Neural cell (in vitro differentiated cells): Measurements from ENCODE around the gene ULBP1. TPM values are rescaled to one million over a fixed set of nuclear protein-coding genes. Genes with fewer than 3 reads are reported as not detected.

ENCODE experiments used
- H2AFZ ChIP-seq: fragments of 200-600, 300-800 bp; sonication (generic), shearing (Covaris generic); 2 replicates; pipeline ENCODE4 v1.6.0; 2014; ENCODE audit warnings: low read depth, mild to moderate bottlenecking, antibody characterized with exemption, low read length, moderate library complexity
- H3F3A ChIP-seq: fragments of 200-600 bp; shearing (Covaris generic); 2 replicates; pipeline ENCODE4 v1.6.1; 2016; ENCODE audit warnings: mild to moderate bottlenecking, moderate library complexity, mixed read lengths, antibody characterized with exemption, low read length; ENCODE audit not compliant: insufficient read depth, poor library complexity, severe bottlenecking
- H3K27ac ChIP-seq: fragments of 200-600, 300-800 bp; sonication (generic), shearing (Covaris generic); 2 replicates; pipeline ENCODE4 v1.5.1; 2014; ENCODE audit warnings: mild to moderate bottlenecking, low read length, moderate library complexity
- H3K27me3 ChIP-seq: fragments of 300-800, 200-600 bp; sonication (generic), shearing (Covaris generic); 2 replicates; pipeline ENCODE4 v1.6.0; 2014; ENCODE audit warnings: mild to moderate bottlenecking, low read depth, low read length, moderate library complexity; ENCODE audit not compliant: insufficient read depth
- H3K36me3 ChIP-seq: fragments of 300-800, 200-600 bp; sonication (generic), shearing (Covaris generic); 2 replicates; pipeline ENCODE4 v1.5.1; 2014; ENCODE audit warnings: mild to moderate bottlenecking, antibody characterized with exemption, low read length, moderate library complexity; ENCODE audit not compliant: insufficient read depth
- H3K4me2 ChIP-seq: fragments of 300-800, 200-600 bp; sonication (generic), shearing (Covaris generic); 2 replicates; pipeline ENCODE4 v1.6.0; 2014; ENCODE audit warnings: mild to moderate bottlenecking, low read length
- H3K4me3 ChIP-seq: fragments of 300-800, 200-600 bp; sonication (generic), shearing (Covaris generic); 2 replicates; pipeline ENCODE4 v1.5.1; 2014; ENCODE audit warnings: mild to moderate bottlenecking, low read length, moderate library complexity
- H3K79me2 ChIP-seq: fragments of 200-600 bp; shearing (Covaris generic); replicated peaks from 2 replicates; pipeline ENCODE4 v1.6.0; 2014; ENCODE audit warnings: mild to moderate bottlenecking, low read length, moderate library complexity; ENCODE audit not compliant: insufficient read depth
- H3K9ac ChIP-seq: fragments of 300-800, 200-600 bp; sonication (generic), shearing (Covaris generic); 2 replicates; pipeline ENCODE4 v1.6.1; 2016; ENCODE audit warnings: mild to moderate bottlenecking, low read length, mixed read lengths
- H3K9me2 ChIP-seq: fragments of 200-600 bp; shearing (Covaris generic); 2 replicates; pipeline ENCODE4 v1.6.1; 2016; ENCODE audit warnings: mild to moderate bottlenecking, low read length, mixed read lengths; ENCODE audit not compliant: insufficient read depth
- H3K9me3 ChIP-seq: fragments of 200-600, 300-800 bp; sonication (generic), shearing (Covaris generic); 2 replicates; pipeline ENCODE4 v1.6.1; 2016; ENCODE audit warnings: mild to moderate bottlenecking, mixed run types, low read length, moderate library complexity, mixed read lengths
- H4K20me1 ChIP-seq: fragments of 200-600 bp; shearing (Covaris generic); 2 replicates; pipeline ENCODE4 v1.6.1; 2016; ENCODE audit warnings: mild to moderate bottlenecking, mixed run types; ENCODE audit not compliant: insufficient read depth
- EP300 ChIP-seq: fragments of 450-650 bp; conservative IDR thresholded peaks from 2 replicates; pipeline ENCODE4 v1.6.1; 2014; ENCODE audit warnings: antibody characterized with exemption, mild to moderate bottlenecking, moderate library complexity; ENCODE audit not compliant: poor library complexity, severe bottlenecking
- EZH2 ChIP-seq: fragments of 200-600, 300-800 bp; shearing (Covaris generic), sonication (generic); IDR thresholded peaks from 2 replicates; pipeline ENCODE4 v1.6.1; 2014; ENCODE audit warnings: antibody characterized with exemption, low read length, borderline replicate concordance, mild to moderate bottlenecking; ENCODE audit not compliant: insufficient read depth, poor library complexity, severe bottlenecking
- MXI1 ChIP-seq: fragments of 450-650 bp; conservative IDR thresholded peaks from 2 replicates; pipeline ENCODE4 v1.6.1; 2014; ENCODE audit warnings: antibody characterized with exemption, mild to moderate bottlenecking; ENCODE audit not compliant: poor library complexity, severe bottlenecking
- POLR2AphosphoS5 ChIP-seq: IDR thresholded peaks from 2 replicates; pipeline ENCODE4 v1.6.1; 2012
- RAD21 ChIP-seq: fragments of 450-650 bp; conservative IDR thresholded peaks from 2 replicates; pipeline ENCODE4 v1.6.1; 2014; ENCODE audit warnings: antibody characterized with exemption, mild to moderate bottlenecking, moderate library complexity
- SMC3 ChIP-seq: fragments of 450-650 bp; conservative IDR thresholded peaks from 2 replicates; pipeline ENCODE4 v1.6.1; 2014; ENCODE audit warnings: antibody characterized with exemption, mild to moderate bottlenecking, moderate library complexity; ENCODE audit not compliant: poor library complexity
- TAF1 ChIP-seq: IDR thresholded peaks from 2 replicates; pipeline ENCODE4 v1.6.1; 2012; ENCODE audit warnings: low read depth
- polyA plus RNA-seq: library from polyadenylated mRNA; depleted of rRNA; stranded (reverse); fragments of >200 nt; gene quantifications from 2 replicates; pipeline ENCODE4 v1.2.3, GENCODE V29; 2014
- TF ChIP-seq, protein P1 (sequence below): fragments of 450-650 bp; IDR thresholded peaks from 2 replicates; pipeline ENCODE4 v1.5.1; 2014; ENCODE audit warnings: antibody characterized with exemption, mild to moderate bottlenecking, moderate library complexity; ENCODE audit not compliant: poor library complexity, severe bottlenecking
- TF ChIP-seq, protein P2 (sequence below): IDR thresholded peaks from 2 replicates; pipeline ENCODE4 v1.6.1; 2012; ENCODE audit warnings: borderline replicate concordance

Gene ULBP1
- polyA plus RNA-seq, 1 donor from 2014 or later, result 0.22 TPM

- TF ChIP-seq EZH2, result no peak
- TF ChIP-seq TAF1, result no peak
These were observed 13.5 kb downstream of the ULBP1 start (continued) for GRCh38 chr6:149977221-149977620.

DNA sequence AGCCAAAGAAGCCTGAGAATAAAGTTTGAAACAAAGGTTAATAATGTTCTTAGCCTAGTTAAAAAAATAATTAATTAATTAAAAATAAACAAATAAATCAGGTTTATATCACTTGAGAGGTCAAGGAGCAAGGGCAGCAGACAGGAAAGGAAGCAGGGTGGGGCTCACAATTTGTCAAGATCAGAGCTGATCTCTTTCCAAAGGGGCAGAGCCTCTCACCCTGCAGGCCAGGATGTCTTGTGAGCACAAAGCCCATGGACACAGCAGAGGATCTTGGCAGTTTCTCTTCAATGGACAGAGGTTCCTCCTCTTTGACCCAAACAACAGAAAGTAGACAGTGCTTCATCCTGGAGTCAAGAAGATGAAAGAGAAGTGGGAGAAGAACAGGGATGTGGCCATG, 14.9 kb downstream of the ULBP1 start:
- TF ChIP-seq POLR2AphosphoS5, result no peak

DNA sequence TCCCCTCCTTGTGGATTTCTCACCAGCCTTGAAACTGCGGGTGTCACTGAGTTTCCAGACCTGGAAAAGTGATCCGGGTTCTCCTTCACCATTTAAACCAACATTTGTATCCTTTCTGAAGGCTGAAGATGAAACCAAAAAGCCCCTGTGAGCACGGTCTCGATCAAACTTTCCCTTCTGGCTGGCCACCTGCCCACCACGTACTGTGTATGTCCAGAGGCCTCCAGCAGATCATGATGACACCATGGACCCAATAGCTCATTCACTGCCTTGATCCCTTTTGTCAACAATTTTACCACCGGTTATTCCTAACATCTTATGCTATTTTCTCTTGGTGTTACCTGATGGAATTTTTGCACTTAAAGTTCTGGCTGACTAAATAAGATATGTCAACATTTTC, 15.6 kb downstream of the ULBP1 start:
- Histone ChIP-seq H3K79me2 (no peaks in the 10 kb centered on the region), H3K9me3 (no peaks in the 10 kb centered on the region), H2AFZ (no peak overlapping the region), H3K36me3 (no peaks in the 10 kb centered on the region), H3K27ac (no peak overlapping the region), H3K4me3 (no peak overlapping the region), H3K9ac (no peak overlapping the region), H3K9me2 (no peaks in the 10 kb centered on the region), H3K4me2 (no peak overlapping the region), H3K27me3 (peaks cover 87% of the 10 kb centered on the region), H4K20me1 (no peaks in the 10 kb centered on the region), H3F3A (no peaks in the 10 kb centered on the region)
- TF ChIP-seq MXI1 (no peak), RAD21 (no peak), POLR2AphosphoS5 (no peak), TAF1 (no peak), SMC3 (no peak), EP300 (no peak), EZH2 (no peak)
- TF ChIP-seq, protein P1, sequence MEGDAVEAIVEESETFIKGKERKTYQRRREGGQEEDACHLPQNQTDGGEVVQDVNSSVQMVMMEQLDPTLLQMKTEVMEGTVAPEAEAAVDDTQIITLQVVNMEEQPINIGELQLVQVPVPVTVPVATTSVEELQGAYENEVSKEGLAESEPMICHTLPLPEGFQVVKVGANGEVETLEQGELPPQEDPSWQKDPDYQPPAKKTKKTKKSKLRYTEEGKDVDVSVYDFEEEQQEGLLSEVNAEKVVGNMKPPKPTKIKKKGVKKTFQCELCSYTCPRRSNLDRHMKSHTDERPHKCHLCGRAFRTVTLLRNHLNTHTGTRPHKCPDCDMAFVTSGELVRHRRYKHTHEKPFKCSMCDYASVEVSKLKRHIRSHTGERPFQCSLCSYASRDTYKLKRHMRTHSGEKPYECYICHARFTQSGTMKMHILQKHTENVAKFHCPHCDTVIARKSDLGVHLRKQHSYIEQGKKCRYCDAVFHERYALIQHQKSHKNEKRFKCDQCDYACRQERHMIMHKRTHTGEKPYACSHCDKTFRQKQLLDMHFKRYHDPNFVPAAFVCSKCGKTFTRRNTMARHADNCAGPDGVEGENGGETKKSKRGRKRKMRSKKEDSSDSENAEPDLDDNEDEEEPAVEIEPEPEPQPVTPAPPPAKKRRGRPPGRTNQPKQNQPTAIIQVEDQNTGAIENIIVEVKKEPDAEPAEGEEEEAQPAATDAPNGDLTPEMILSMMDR, result no peak
- TF ChIP-seq, protein P2, sequence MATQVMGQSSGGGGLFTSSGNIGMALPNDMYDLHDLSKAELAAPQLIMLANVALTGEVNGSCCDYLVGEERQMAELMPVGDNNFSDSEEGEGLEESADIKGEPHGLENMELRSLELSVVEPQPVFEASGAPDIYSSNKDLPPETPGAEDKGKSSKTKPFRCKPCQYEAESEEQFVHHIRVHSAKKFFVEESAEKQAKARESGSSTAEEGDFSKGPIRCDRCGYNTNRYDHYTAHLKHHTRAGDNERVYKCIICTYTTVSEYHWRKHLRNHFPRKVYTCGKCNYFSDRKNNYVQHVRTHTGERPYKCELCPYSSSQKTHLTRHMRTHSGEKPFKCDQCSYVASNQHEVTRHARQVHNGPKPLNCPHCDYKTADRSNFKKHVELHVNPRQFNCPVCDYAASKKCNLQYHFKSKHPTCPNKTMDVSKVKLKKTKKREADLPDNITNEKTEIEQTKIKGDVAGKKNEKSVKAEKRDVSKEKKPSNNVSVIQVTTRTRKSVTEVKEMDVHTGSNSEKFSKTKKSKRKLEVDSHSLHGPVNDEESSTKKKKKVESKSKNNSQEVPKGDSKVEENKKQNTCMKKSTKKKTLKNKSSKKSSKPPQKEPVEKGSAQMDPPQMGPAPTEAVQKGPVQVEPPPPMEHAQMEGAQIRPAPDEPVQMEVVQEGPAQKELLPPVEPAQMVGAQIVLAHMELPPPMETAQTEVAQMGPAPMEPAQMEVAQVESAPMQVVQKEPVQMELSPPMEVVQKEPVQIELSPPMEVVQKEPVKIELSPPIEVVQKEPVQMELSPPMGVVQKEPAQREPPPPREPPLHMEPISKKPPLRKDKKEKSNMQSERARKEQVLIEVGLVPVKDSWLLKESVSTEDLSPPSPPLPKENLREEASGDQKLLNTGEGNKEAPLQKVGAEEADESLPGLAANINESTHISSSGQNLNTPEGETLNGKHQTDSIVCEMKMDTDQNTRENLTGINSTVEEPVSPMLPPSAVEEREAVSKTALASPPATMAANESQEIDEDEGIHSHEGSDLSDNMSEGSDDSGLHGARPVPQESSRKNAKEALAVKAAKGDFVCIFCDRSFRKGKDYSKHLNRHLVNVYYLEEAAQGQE, result no peak

More for the DNA sequence above, 14.9 kb downstream of the ULBP1 start:
- Histone ChIP-seq H4K20me1 (no peaks in the 10 kb centered on the region), H3K9ac (no peak overlapping the region), H3K27me3 (peaks cover 82% of the 10 kb centered on the region), H3K27ac (no peak overlapping the region), H2AFZ (no peak overlapping the region), H3K4me2 (no peak overlapping the region), H3K9me3 (no peaks in the 10 kb centered on the region), H3K79me2 (no peaks in the 10 kb centered on the region), H3F3A (no peaks in the 10 kb centered on the region), H3K9me2 (no peaks in the 10 kb centered on the region), H3K36me3 (no peaks in the 10 kb centered on the region), H3K4me3 (no peak overlapping the region)
